Measurements from ENCODE around the gene COX5B.
"Not testable (repeated sequence)": the region's sequence is repeated elsewhere in the genome, so short reads cannot be mapped to it uniquely, and the experiment has no call there.

COX5B gene

GRCh38 chr2:97669448-97669847, 23.6 kb downstream of the COX5B start, which contains the start of gene C2orf92:
TSS of gene C2orf92 (plus strand) at chr2:97669713. CDS start at chr2:97669789, 76 bp downstream.
- WGBS, 2 donors (ENCODE audit: extremely low coverage in 2 of 2, insufficient read length in 2 of 2, insufficient replicate concordance in 1 of 2), result no CpG with 5 or more reads among the region's 6 CpGs

GRCh38 chr2:97670471-97670870, 24.6 kb downstream of the COX5B start:
- H2BK12ac ChIP-seq (ENCODE audit: low read length), result no peak overlapping the region
- no peak overlapping the region for H3K18ac ChIP-seq (ENCODE audit: low read length)
- H4K91ac ChIP-seq (ENCODE audit: low read depth, low read length, poor library complexity), result no peak overlapping the region
- H3K14ac ChIP-seq (ENCODE audit: low read length), result no peak overlapping the region
- H3K4me2 ChIP-seq (ENCODE audit: insufficient read depth, low read length, poor library complexity, severe bottlenecking), result no peak overlapping the region
- no peak overlapping the region for H3K4ac ChIP-seq (ENCODE audit: low read length)
- H2AFZ ChIP-seq (ENCODE audit: low read length), result no peak overlapping the region
- no peak for DNase-seq (ENCODE audit: low spot score)
- WGBS, 2 donors (ENCODE audit: extremely low coverage in 2 of 2, insufficient read length in 2 of 2, insufficient replicate concordance in 1 of 2), result no CpG with 5 or more reads among the region's 1 CpG
- no peak overlapping the region for H2BK15ac ChIP-seq (ENCODE audit: low read length)
- H3K36me3 ChIP-seq (replicated peaks in 1 of 2; ENCODE audit: control insufficient read depth in 2 of 2, insufficient read depth in 2 of 2, low read length in 2 of 2), result peaks cover 0 to 3% of the 10 kb centered on the region in 2 donors
- H2BK120ac ChIP-seq (ENCODE audit: low read depth, low read length), result no peak overlapping the region
- no peak overlapping the region for H3K9ac ChIP-seq (ENCODE audit: low read depth, low read length, poor library complexity)
- no peaks in the 10 kb centered on the region for H3K27me3 ChIP-seq (ENCODE audit: control insufficient read depth in 3 of 3, insufficient read depth in 3 of 3, low read depth in 1 of 3, low read length in 3 of 3)
- H3K27ac ChIP-seq (replicated peaks; ENCODE audit: low read length), result no peak overlapping the region
- H3K4me1 ChIP-seq (ENCODE audit: control insufficient read depth in 2 of 2, insufficient read depth in 1 of 2, low read depth in 1 of 2, low read length in 2 of 2), result no peaks in the 10 kb centered on the region
- no peak overlapping the region for H4K8ac ChIP-seq (ENCODE audit: low read depth, low read length)
- no peak overlapping the region for H2BK5ac ChIP-seq (ENCODE audit: low read length)
- H3K4me3 ChIP-seq (ENCODE audit: low read length in 2 of 2), result no peak overlapping the region
- H3K79me1 ChIP-seq (ENCODE audit: low read depth, low read length), result peaks cover 2% of the 10 kb centered on the region
- H3K23ac ChIP-seq (ENCODE audit: low read depth, low read length, poor library complexity), result no peak overlapping the region
- no peak overlapping the region for H2AK5ac ChIP-seq (ENCODE audit: low read depth, low read length)
- no peaks in the 10 kb centered on the region for H3K9me3 ChIP-seq (replicated peaks in 1 of 2; ENCODE audit: control insufficient read depth in 2 of 2, insufficient read depth in 1 of 2, low read depth in 1 of 2, low read length in 2 of 2)

More at GRCh38 chr2:97669448-97669847, 23.6 kb downstream of the COX5B start, which contains the start of gene C2orf92:
- Histone ChIP-seq H2BK5ac (ENCODE audit: low read length) (no peak within 1 kb of the TSS), H2AFZ (ENCODE audit: low read length) (no peak within 1 kb of the TSS), H3K18ac (ENCODE audit: low read length) (peak within 1 kb of the TSS; percentile 38), H3K4me1 (ENCODE audit: control insufficient read depth in 2 of 2, insufficient read depth in 1 of 2, low read depth in 1 of 2, low read length in 2 of 2) (no peaks in the 10 kb centered on the region), H2AK5ac (ENCODE audit: low read depth, low read length) (no peak within 1 kb of the TSS), H4K91ac (ENCODE audit: low read depth, low read length, poor library complexity) (no peak within 1 kb of the TSS), H3K27me3 (ENCODE audit: control insufficient read depth in 3 of 3, insufficient read depth in 3 of 3, low read depth in 1 of 3, low read length in 3 of 3) (no peaks in the 10 kb centered on the region), H4K8ac (ENCODE audit: low read depth, low read length) (no peak within 1 kb of the TSS), H2BK120ac (ENCODE audit: low read depth, low read length) (peak within 1 kb of the TSS; percentile 17), H3K9ac (ENCODE audit: low read depth, low read length, poor library complexity) (no peak within 1 kb of the TSS), H2BK12ac (ENCODE audit: low read length) (no peak within 1 kb of the TSS), H3K4me3 (ENCODE audit: low read length in 2 of 2) (peak within 1 kb of the TSS in 1 of 2 donors; percentile 63), H3K23ac (ENCODE audit: low read depth, low read length, poor library complexity) (peak within 1 kb of the TSS; percentile 55), H3K36me3 (replicated peaks in 1 of 2; ENCODE audit: control insufficient read depth in 2 of 2, insufficient read depth in 2 of 2, low read length in 2 of 2) (peaks cover 0 to 3% of the 10 kb centered on the region in 2 donors), H2BK15ac (ENCODE audit: low read length) (no peak within 1 kb of the TSS), H3K9me3 (replicated peaks in 1 of 2; ENCODE audit: control insufficient read depth in 2 of 2, insufficient read depth in 1 of 2, low read depth in 1 of 2, low read length in 2 of 2) (no peaks in the 10 kb centered on the region), H3K4me2 (ENCODE audit: insufficient read depth, low read length, poor library complexity, severe bottlenecking) (no peak within 1 kb of the TSS), H3K27ac (replicated peaks; ENCODE audit: low read length) (no peak within 1 kb of the TSS), H3K79me1 (ENCODE audit: low read depth, low read length) (peaks cover 2% of the 10 kb centered on the region), H3K14ac (ENCODE audit: low read length) (no peak within 1 kb of the TSS), H3K4ac (ENCODE audit: low read length) (no peak within 1 kb of the TSS)
- DNase-seq (ENCODE audit: low spot score), result no peak

GRCh38 chr2:97671526-97671925, 25.7 kb downstream of the COX5B start:
- Histone ChIP-seq H2AK5ac (ENCODE audit: low read depth, low read length) (no peak overlapping the region), H2BK120ac (ENCODE audit: low read depth, low read length) (no peak overlapping the region), H3K23ac (ENCODE audit: low read depth, low read length, poor library complexity) (no peak overlapping the region), H3K4me3 (ENCODE audit: low read length in 2 of 2) (no peak overlapping the region), H2BK5ac (ENCODE audit: low read length) (no peak overlapping the region), H4K8ac (ENCODE audit: low read depth, low read length) (no peak overlapping the region), H2BK12ac (ENCODE audit: low read length) (no peak overlapping the region), H3K4me2 (ENCODE audit: insufficient read depth, low read length, poor library complexity, severe bottlenecking) (no peak overlapping the region), H3K14ac (ENCODE audit: low read length) (no peak overlapping the region), H3K4me1 (ENCODE audit: control insufficient read depth in 2 of 2, insufficient read depth in 1 of 2, low read depth in 1 of 2, low read length in 2 of 2) (no peaks in the 10 kb centered on the region), H2BK15ac (ENCODE audit: low read length) (no peak overlapping the region), H3K27me3 (ENCODE audit: control insufficient read depth in 3 of 3, insufficient read depth in 3 of 3, low read depth in 1 of 3, low read length in 3 of 3) (no peaks in the 10 kb centered on the region), H3K18ac (ENCODE audit: low read length) (no peak overlapping the region), H3K79me1 (ENCODE audit: low read depth, low read length) (peaks cover 2% of the 10 kb centered on the region), H3K4ac (ENCODE audit: low read length) (no peak overlapping the region), H4K91ac (ENCODE audit: low read depth, low read length, poor library complexity) (no peak overlapping the region), H3K9me3 (replicated peaks in 1 of 2; ENCODE audit: control insufficient read depth in 2 of 2, insufficient read depth in 1 of 2, low read depth in 1 of 2, low read length in 2 of 2) (no peaks in the 10 kb centered on the region), H3K27ac (replicated peaks; ENCODE audit: low read length) (no peak overlapping the region), H2AFZ (ENCODE audit: low read length) (no peak overlapping the region), H3K36me3 (replicated peaks in 1 of 2; ENCODE audit: control insufficient read depth in 2 of 2, insufficient read depth in 2 of 2, low read length in 2 of 2) (peaks cover 0 to 3% of the 10 kb centered on the region in 2 donors), H3K9ac (ENCODE audit: low read depth, low read length, poor library complexity) (no peak overlapping the region)
- whole genome bisulfite sequencing, 2 donors (ENCODE audit: extremely low coverage in 2 of 2, insufficient read length in 2 of 2, insufficient replicate concordance in 1 of 2), result no CpG with 5 or more reads among the region's 7 CpGs
- no peak for DNase-seq (ENCODE audit: low spot score)

GRCh38 chr2:97672606-97673140, 26.8 kb downstream of the COX5B start:
- not testable (repeated sequence) for H3K4me2 ChIP-seq (ENCODE audit: insufficient read depth, low read length, poor library complexity, severe bottlenecking); H2AFZ ChIP-seq (ENCODE audit: low read length); H3K36me3 ChIP-seq (replicated peaks in 1 of 2; ENCODE audit: control insufficient read depth in 2 of 2, insufficient read depth in 2 of 2, low read length in 2 of 2); H3K18ac ChIP-seq (ENCODE audit: low read length); H2BK12ac ChIP-seq (ENCODE audit: low read length); H2AK5ac ChIP-seq (ENCODE audit: low read depth, low read length); H3K4me3 ChIP-seq (ENCODE audit: low read length in 2 of 2); H2BK120ac ChIP-seq (ENCODE audit: low read depth, low read length); H2BK15ac ChIP-seq (ENCODE audit: low read length); H4K91ac ChIP-seq (ENCODE audit: low read depth, low read length, poor library complexity); H3K27me3 ChIP-seq (ENCODE audit: control insufficient read depth in 3 of 3, insufficient read depth in 3 of 3, low read depth in 1 of 3, low read length in 3 of 3); H3K9me3 ChIP-seq (replicated peaks in 1 of 2; ENCODE audit: control insufficient read depth in 2 of 2, insufficient read depth in 1 of 2, low read depth in 1 of 2, low read length in 2 of 2); H3K14ac ChIP-seq (ENCODE audit: low read length); H4K8ac ChIP-seq (ENCODE audit: low read depth, low read length); H3K4me1 ChIP-seq (ENCODE audit: control insufficient read depth in 2 of 2, insufficient read depth in 1 of 2, low read depth in 1 of 2, low read length in 2 of 2); H2BK5ac ChIP-seq (ENCODE audit: low read length); H3K4ac ChIP-seq (ENCODE audit: low read length); DNase-seq (ENCODE audit: low spot score); H3K9ac ChIP-seq (ENCODE audit: low read depth, low read length, poor library complexity); H3K27ac ChIP-seq (replicated peaks; ENCODE audit: low read length); H3K23ac ChIP-seq (ENCODE audit: low read depth, low read length, poor library complexity); H3K79me1 ChIP-seq (ENCODE audit: low read depth, low read length)
- WGBS, 2 donors (ENCODE audit: extremely low coverage in 2 of 2, insufficient read length in 2 of 2, insufficient replicate concordance in 1 of 2), result no CpG with 5 or more reads among the region's 6 CpGs
